Stimulated activated CD4-positive, alpha-beta T cell treated with anti-CD3 and anti-CD28 coated beads, TNF-alpha, amount 100 ng/mL, for 1 hour (primary cell): ENCODE measurements around the gene EXO1.

Experiments used
- DNase-seq, 3 donors: peaks; one replicate each; pipeline ENCODE4 v3.0.0-alpha.2; 2020; ENCODE audit warnings: low read depth in 3 of 3, low spot score in 1 of 3

The EXO1 gene

GRCh38 chr1:241888232-241888631 is 40.2 kb downstream of the EXO1 start:
- DNase-seq: no peak

- no peak for DNase-seq
Measured at GRCh38 chr1:241891296-241891695, 43.3 kb downstream of the EXO1 start.

GRCh38 chr1:241894016-241894415 is 46.0 kb downstream of the EXO1 start:
- no peak for DNase-seq

- DNase-seq: no peak
Measured at GRCh38 chr1:241895013-241895412, 47.0 kb downstream of the EXO1 start.

GRCh38 chr1:241896670-241896962 is 48.6 kb downstream of the EXO1 start:
- no peak for DNase-seq

GRCh38 chr1:241899210-241899609 is 51.2 kb downstream of the EXO1 start:
- DNase-seq: no peak

- DNase-seq: no peak
Measured at GRCh38 chr1:241900381-241900780, 52.4 kb downstream of the EXO1 start.

DNA sequence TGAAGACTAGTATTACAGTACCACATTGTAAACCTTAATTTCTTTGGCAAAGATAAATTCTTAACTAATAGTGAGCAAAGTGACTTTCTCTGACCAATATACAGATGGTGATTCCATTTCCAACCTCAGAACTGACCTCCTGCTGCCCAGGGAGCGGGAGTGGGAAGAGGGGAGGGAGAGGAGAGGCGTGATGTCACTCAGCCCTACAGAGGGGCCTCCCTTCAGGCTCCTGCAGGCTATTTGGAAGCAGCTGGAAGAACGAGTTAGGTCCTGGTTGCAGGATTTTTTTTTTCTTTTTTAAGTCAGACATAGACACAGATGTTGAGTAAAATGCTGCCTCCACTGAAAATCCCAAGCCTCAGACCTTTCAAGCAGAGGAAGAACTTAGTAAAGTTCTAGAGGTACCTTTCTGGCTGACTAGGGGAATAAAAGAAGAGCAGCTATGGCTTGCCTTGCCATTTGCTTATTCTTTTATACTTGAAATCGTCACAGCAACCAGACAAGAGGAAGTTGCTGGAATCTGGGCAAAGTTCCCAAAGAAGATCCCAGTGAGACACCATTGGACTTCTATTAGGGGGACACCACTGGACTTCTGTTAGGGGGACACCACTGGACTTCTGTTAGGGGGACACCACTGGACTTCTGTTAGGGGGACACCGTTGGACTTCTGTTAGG is 54.5 kb downstream of the EXO1 start:
- no peak for DNase-seq

DNA sequence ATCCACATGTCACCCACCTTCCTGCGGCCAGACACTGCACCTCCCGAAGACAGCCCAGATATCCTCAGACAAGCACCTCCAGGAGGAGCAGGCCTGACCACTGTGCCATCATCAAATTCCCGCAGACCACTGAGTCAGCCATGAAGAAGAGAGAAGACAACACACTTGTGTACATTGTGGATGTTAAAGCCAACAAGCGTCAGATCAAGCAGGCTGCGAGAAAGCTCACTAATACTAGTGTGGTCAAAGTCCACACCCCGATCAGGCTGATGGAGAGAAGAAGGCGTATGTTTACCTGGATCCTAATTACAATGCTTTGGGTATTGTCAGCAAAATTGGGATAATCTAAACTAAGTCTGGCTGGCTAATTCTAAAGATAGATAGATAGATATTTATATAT is 68.2 kb downstream of the EXO1 start:
- no peak for DNase-seq

- no peak for DNase-seq
Measured at GRCh38 chr1:241917487-241917886, 69.5 kb downstream of the EXO1 start.

DNA sequence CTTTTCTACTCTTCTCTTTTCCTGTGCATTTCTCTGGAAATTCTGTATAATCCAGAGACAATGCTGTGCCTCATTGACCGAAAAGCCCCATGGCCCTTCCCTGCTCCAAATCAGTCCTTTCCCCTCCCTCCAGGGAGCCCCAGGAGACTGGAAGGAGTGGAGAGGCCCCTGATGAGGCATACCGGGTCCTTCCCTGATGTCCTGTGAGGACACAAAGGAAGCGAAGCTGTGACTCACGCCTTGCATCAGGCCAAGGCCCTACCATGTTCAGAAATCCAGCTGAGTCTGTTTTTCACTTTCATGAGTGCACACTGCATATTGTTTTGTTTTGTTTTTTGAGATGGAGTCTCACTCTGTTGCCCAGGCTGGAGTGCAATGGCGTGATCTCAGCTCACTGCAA is 70.9 kb downstream of the EXO1 start:
- DNase-seq: no peak

DNA sequence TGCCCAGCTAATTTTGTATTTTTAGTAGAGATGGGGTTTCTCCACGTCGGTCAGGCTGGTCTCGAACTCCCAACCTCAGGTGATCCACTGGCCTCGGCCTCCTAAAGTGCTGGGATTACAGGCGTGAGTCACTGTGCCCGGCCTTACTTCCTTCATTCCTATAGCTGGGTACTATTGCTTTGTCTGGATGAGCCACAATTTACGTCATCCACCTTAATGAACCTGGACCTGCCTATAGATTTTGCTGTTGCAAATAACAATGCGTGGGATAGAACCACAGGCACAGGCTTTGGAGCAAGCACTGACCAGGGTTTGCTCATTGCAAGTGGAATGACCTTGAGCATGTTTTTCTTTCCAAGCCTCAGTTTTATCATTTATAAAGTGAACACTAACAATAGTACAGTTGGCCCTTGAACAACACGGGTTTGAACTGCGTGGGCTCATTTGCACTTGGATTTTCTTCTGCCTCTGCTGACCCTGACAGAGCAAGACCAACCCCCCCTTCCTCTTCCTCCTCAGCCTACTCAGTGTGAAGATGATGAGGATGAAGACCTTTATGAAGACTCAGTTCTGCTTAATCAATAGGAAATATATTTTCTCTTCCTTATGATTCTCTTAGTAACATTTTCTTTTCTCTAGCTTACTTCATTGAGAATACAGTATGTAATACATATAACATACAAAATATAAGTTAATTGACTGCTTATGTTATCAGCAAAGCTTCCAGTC is 76.2 kb downstream of the EXO1 start:
- no peak for DNase-seq

DNA sequence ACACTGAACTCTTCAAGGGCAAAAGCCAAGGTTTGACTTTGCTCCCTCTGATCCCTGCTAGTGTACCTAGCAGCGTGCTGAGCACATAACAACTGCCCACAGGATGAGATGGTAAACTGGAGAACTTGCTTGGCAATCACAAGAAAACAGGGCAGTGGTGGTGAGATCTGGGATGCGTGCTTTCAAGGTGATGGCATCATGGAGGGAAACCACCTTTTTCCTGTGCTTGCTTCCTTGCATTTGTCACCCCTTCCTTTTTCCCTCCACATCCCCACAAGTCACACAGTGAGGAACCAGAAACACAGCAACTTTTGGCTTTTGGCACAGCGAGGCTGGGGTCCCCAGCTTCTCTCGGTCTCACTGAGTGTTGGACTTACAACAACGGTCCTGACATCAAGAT is 78.1 kb downstream of the EXO1 start:
- DNase-seq: no peak

GRCh38 chr1:241927321-241927720 is 79.3 kb downstream of the EXO1 start:
- no peak for DNase-seq

- DNase-seq: no peak
Measured at GRCh38 chr1:241932845-241933244, 84.8 kb downstream of the EXO1 start.

GRCh38 chr1:241934201-241934848 is 86.3 kb downstream of the EXO1 start:
- no peak for DNase-seq

- no peak for DNase-seq
Measured at GRCh38 chr1:241934866-241935265, 86.9 kb downstream of the EXO1 start.
